Fibroblast of skin of left quadriceps (primary cell): ENCODE results near the gene MRPL4.
A peak's percentile ranks its signal among the peaks of the same experiment; 100 is the strongest.

Source experiments
- DNase-seq, 2 experiments: peaks; one replicate each; pipeline ENCODE4 v3.0.0-alpha.2; 2013; ENCODE audit warnings: low read depth in 2 of 2

Gene MRPL4

DNA sequence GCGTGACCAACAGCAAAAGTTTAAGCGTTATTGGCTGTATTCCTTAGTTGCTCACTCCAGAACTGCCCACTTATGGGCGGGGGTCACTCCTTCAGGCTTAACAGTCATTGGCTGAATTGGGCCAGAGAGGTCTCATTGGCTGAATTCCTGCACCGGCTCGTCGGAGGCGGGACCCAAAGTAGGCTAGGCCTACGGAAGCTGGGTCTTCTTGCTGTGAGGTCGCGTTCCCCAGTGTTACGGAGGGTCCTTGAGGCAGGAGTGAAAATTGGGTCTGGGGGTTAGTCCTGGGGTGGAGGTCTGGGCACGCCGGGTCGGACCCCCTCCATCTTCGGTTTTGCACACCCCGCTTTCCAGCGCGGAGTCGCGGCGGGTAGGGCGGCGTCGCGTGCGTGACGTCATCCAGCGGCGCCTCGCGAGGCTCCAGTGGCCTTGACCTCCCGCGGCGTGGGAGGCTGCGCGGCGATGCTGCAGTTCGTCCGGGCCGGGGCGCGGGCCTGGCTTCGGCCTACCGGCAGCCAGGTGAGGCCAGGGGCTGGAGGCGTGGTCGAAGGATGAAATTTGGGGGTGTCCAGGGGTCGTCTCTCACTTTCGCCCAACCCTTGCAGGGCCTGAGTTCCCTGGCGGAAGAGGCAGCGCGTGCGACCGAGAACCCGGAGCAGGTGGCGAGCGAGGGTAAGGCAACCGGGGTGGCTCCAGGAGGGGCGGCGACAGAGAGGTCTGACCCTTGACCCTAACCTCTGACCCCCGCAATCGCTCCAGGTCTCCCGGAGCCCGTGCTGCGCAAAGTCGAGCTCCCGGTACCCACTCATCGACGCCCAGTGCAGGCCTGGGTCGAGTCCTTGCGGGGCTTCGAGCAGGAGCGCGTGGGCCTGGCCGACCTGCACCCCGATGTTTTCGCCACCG is at the start of gene MRPL4:
TSS of gene MRPL4 (plus strand) at position 423 of the 903 bp plus-strand sequence. CDS start at position 463, 40 bp downstream.
- DNase-seq = peak; percentile 98

DNA sequence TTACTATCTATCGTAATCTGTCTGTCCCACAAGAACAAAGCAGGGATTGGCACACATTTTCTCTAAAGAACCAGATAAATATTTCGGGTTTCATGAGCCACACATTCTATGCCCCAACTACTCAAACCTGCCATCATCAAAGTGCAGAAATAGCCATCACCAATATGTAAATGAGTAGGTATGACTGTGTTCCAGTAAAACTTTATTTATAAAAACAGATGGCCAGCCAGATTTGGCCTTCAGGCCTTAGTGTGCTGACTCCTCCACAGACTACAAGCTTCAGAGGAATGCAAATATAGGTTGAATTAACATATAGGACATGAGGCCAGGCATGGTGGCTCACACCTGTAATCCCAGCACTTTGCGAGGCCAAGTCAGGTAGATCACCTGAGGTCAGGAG is 48.3 kb upstream of the MRPL4 start:
- DNase-seq = no peak

DNA sequence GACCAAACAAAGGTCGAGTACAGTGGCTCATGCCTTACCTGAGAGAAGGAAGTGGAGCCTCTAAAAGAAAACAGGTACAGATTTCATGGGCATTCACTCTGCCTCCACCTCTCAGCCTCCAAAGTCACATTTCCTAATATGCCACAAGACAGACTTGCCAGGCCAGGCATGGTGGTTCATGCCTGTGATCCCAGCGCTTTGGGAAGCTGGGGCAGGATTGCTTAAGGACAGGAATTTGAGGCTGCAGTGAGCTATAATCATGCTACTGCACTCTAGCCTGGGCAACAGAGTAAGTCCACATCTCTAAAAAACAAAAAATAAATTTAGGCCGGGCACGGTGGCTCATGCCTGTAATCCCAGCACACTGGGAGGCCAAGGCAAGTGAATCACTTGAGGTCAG is 46.4 kb upstream of the MRPL4 start:
- DNase-seq = no peak

DNA sequence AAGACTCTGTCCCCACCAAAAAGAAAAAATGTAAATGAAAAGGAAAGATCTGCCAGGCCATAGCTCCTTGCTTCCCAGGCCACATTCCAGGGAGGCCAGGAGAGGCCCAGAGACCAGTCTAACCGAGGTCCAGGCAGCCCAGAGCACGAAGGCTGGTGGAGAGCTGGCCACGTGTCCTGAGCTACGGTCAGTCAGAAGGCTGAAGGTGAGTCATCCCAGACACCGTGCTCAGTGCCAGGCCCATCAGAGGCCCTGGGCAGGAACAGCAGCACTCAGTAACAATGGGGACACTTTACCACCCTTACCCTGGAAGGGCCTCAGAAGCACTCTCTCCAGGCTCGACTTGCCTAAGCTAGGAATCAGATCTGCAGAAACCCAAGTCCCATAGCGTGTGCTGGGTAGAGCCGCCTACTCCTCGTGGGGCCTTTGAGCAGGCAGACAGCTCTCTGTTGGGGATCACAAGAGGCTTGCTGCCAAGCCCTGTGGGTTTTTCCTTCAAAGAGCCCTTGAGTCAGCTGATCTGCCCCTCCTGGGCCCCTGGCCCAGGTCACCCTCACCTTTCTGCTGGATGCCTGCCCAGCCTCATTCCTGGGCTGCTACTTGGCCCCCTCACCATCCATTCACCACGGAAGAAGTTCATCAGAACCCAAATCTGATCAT is 45.7 kb upstream of the MRPL4 start:
- DNase-seq = no peak

DNA sequence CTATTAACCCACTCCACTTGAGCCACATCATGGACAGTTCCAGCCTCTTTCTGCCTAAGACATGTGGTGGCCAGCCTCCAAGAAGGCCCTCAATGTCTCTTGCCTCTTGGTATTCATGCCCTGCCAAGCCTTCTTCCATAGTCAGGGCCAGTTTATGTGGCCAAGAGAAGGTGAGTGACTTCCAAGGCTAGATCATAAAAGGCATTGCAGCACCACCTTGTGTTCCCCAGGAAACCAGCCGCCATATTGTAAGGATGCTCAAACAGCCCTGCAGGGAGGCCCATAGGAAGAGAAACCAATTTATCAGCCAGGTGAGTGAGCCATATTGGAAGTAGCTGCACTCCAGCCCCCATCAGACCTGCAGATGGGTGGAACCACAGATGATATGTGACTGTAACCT is 45.0 kb upstream of the MRPL4 start:
- DNase-seq = no peak

DNA sequence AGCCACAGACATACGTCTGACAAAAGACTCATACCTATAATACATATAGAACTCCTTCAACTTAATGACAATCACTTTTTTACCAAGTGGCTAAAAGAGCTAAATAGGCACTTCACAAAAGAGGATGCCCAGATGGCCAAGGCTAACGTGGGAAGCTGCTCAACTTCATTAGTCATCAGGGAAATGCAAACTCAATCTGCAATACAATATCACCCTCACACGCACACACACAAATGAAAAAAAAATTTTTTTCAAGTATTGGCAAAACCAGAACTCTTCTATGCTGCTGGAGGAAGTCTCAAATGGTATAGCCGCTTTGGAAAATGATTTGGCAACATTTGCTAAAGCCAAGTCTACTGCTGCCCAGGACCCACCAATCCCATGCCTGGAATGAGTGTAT is 42.7 kb upstream of the MRPL4 start:
- DNase-seq = no peak

DNA sequence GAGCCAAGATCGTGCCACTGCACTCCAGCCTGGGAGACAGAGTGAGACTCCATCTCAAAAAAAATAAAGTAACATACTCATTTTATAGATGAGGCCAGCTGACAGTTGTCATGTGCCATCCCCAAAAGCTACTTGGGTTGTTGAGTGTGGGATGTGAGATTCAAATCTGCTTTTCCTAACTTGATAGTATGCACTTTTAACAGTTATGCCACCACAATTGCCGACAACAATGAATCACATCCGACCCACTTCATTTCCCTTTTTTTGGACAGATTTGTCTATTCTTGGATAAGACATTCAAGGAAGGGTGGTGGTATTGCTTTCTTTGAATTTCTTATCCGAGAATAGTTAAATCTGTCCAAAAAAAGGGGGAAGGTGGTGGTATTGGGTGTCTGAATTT is 41.0 kb upstream of the MRPL4 start:
- DNase-seq = no peak

DNA sequence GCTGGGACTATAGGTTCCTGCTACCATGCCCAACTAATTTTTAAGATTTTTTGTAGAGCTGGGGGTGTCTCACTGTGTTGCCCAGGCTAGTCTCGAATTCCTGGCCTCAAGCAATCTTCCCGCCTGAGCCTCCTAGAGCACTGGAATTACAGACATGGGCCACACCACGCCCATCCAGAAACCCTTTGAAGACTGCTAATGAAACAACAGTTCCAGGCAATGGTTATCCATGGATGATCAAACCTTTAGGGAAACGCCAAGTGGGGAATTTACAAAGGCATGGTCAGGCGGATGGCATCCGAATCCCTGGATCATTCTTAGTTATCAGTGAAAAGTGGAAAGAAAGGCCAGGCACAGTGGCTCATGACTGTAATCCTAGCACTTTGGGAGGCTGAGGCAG is 40.3 kb upstream of the MRPL4 start:
- DNase-seq = no peak

DNA sequence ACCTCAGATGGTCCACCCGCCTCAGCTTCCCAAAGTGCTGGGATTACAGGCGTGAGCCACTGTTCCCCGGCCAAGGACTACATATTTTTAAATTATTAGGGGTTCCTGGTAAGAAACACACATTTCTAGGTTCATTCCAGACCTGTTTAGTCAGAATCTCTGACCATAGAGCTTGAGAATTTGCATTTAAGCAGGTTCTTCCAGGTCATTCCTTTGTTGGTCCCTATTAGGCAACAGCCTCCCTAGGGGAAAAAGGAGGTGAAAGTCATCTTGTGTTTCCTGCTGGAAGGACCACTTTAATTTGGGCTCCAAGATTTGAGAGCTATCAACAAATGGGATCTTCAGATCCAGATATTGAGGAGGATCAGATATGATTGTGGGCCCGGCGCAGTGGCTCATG is 37.2 kb upstream of the MRPL4 start:
- no peak for DNase-seq

DNA sequence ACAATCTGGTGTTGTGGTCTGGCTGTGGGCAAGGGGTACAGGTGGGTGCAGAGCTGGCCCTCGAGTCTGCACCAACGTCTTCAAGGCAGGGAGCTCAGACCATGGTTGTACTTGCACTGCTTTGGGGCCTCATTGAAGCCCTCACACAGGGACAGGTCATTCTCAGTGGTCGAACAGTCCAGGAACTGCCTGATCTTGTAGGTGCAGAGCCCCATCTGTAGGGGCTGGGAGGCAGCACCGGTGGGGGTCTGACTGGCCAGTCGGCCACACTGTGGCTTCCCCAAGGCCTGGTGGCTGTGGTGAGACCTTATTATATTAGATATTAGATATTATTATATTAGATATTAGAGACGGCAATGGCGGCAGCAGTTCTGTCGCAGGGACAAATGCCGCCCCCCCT is 34.9 kb upstream of the MRPL4 start:
- no peak for DNase-seq

DNA sequence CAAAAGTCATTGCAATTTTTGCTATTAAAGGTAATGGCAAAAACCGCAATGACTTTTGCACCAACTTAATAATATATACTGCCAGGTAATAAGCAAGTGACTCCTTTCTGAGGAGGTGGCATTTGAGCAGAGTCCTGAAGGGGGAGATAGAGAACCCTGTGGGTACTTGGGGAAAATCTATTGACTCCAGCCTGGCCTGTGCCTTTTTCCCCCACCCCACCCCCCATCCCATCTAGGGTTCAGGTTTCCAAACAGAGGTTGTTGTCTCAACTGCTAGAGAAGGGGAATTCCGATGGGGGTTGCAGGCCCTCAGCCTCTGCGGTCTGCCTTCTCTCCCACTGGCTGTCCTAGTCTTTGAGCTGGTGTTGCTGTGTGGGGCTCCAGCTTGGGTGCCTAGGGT is 32.3 kb upstream of the MRPL4 start:
- DNase-seq = peak in 1 of 2 experiments; percentile 50

DNA sequence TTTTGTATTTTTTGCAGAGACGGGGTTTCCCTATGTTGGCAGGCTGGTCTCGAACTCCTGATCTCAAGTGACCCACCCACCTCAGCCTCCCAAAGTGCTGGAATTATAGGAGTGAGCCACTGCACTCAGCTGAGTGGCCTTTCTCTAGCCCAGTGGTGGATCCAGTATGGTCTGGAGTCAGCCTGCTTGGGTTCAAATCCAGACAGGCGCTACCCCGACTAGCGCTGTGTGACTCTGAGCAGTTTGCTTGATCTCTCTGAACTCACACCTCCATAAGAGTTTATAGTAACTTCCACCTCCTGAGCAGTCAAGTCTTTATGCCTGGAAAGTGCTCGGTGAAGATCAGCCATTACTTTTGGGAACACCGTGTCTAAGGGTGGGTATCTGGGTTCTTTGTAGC is 31.3 kb upstream of the MRPL4 start:
- no peak for DNase-seq

DNA sequence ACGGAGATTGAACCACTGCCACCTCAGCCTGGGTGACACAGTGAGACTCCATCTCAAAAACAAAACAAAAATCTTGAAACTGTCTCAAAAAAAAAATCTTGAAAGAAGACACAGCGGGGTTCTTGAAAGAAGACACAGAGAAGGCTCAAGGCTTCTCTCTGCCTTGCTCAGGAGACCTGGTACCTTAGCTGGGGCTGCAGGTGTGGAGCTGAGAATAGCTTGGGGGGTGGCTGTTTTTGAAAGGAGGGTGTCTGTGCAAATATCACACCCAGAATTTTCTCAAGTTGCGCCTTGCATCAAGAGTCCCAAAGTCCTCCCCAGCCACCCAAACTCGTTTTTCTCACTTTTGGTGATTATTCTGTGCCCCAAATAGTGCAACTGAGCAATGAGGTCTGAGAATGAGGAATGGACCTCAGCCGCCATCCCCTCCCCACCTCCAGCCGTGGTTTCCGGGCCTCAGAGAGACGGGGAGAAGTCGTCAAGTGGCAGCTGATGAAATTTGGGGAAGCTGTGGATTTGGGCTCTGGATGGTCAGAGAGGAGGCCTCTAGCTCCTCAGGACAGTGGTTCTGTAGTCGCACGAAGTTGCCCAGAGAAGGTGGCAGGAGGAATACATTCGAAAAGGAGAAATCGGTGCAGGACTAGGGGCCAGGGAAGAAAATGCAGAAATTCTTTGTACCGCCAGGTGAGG is 29.7 kb upstream of the MRPL4 start:
- DNase-seq = no peak

DNA sequence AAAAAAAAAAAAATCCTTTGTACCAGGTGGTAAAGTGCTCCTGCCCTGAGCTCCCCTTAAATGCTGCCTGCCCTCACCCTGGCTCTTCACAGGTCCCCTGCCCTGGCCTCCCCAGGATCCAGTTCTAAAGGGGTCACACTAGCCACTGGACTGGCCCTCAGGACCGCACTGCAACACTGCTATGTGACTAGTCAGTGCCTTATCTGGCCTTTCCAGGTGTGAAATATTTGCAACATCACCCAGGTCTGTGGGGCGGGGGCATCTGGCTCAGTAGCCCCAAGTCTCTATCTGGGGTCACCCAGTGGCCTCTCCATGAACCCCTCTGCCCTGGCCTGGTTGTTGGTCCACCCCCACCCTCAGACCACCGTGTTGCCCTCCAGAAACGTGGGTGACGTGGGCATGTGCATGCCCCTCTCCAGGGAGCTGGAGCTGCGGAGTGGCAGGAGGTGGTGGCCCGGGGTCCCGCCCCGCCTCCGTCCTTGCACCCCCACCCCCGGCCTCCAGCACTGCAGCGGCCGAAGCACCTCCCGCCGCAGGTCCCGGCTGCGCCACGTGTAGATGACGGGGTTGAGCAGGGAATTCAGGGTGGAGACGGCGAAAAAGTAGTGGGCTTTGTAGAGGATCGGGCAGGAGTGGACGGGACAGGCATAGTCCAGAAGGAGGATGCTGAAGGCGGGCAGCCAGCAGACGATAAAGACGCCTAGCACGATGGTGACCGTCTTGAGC is 28.4 kb upstream of the MRPL4 start:
- DNase-seq = no peak

DNA sequence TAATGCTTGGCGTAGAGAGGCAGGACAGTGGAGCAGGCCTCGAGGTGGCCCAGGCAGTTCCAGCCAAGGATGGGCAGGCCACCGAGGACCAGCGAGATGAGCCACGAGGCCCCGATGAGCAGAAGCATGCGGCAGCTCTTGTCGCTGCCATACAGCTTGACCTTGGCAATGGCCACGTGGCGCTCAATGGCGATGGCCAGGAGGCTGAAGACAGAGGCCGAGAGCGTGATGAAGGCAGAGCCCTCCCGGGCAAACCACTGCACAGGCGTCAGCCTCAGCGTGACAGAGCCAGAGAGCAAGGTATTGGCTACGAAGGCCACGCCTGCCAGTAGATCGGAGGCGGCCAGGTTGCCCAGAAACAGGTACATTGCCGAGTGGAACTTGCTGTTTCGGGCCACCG is 27.7 kb upstream of the MRPL4 start:
- DNase-seq = no peak

DNA sequence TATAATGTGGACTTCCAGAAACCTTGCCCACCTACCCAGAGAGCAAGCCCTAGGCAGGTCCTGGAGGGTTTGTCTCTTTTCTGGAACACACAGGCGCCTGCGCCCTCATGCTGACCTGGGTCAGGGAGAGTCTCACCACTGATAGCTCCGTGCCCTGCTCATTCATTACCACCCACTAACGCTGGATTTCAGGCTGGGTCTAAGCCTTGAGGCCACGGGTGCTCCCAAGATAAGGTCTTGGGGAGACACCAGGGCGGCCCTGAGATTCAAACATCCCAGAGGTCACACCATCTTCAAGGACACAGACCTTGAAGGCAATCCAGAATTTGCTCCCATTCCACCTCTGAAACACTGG is 26.0 kb upstream of the MRPL4 start:
- DNase-seq = no peak

DNA sequence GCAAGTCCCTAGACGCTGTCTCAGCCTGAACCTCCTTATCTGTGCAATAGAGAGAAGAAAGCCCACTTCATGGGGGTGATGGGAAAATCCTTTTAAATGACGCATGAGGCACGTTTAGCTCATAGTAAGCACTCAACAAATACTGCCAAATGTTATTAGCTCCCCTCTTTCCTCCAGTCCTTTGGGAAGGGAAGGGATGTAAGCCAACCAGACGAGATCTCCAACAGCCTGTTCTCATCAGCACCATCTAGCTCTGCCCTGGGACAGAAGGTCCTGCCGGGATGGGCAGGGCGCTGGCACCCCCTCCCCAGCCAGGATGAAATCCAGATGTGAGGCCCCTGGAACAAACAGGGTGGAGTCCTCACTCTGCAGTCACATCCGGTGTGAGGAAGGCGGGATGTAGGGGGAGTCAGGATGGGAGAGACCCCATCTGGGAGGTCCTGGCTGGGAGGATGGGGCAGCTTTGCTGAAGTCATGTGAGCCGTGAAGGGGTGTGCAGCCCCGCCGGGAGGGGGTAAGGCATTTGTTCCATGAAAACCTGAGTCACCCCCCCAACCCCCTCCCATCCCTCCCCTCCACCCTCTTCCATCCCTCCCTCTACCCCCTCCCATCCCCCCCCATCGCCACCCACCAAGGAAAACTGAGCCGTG is 25.5 kb upstream of the MRPL4 start:
- peak; percentile 94 for DNase-seq

DNA sequence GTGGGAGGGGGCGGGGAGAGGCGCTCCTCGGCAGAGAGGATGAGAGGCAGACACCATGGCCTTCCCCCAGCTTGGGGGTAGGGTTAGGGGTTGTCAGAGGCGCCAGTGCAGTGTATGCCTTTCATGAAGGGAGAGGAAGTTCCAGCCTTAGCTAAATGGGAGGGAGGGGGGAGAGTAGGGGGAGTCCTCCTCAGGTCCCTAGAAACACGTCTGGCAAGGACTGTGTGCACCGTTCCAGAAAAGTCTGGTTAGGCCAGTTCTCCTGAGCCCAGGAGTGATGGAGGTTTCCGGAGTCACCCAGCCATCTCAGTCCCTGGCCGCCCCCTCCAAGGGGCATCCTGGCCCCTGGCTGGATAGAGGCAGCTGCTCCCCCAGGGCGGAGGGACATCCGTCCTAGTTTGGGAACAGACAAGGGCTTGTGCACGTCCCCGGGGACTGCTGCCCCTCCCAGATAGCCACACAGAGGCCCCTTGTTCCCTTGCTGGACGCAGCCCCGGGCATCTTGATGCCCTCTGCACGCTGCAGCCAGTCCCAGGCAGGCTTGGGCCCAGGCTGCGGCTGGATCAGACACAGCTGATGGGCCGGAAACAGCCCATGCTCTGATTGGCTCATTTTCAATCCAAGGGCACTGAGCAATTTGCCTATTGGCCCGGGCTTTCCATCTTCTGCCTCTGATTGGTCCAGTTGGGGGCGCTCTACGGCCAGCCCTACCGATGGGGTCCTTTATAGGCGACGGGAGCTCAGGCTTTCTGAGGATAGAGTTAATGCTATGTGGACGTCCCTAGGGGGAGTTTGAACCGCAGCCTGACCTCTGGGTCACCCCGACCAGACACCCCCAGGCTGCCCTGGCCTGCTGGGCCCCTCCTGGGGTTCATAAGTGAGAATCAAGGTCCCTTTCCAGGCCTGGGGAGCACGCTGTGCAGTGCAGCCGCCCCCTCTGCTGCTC is 24.7 kb upstream of the MRPL4 start:
- DNase-seq = no peak

DNA sequence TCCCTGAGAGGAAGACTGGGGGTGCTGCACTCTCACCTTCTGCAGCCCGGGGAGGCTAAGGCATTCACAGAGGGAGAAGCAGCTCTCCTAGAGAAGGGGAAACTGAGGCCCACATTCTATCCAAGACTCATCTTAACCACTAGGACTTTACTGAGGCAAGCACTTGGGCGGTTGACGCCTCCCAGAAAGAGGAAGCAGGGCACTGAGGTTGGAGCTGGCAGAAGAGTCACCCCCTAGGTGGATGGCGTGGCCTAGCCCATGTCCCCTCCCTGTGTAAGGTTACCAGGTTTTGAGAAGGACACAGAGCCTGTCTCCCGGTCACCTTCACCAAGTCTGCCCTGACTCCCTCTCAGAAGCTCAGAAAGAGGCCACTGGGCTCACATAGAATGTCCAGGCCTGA is 23.6 kb upstream of the MRPL4 start:
- no peak for DNase-seq

DNA sequence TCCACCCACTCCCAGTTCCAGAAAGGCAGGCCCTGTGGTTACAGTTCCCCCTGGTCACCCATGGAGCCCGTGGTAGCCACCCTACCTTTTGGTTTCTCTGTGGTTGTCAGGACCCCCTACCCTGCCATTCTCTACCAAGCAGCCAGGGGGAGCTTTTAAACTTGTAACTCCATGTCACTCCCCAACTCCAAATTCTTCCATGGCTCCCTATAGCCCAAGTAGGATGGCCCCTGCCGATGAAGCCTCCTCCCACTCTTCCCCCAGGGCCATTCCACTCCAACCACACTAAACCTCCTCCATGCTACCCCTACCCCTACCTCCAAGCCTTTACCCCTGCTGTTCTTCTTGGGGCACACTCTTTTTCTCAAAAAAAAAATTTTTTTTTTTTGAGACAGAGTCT is 23.1 kb upstream of the MRPL4 start:
- no peak for DNase-seq
